Lower leg skin (tissue), 3 donors: ENCODE data around the gene ZFX.

Experiments used
- POLR2A ChIP-seq, 2 donors: fragments of 450-650 bp; IDR thresholded peaks; one replicate each; pipeline ENCODE4 v1.6.1; 2016 to 2017; ENCODE audit warnings: antibody characterized with exemption in 2 of 2, mild to moderate bottlenecking in 1 of 2, moderate library complexity in 1 of 2
- TF ChIP-seq, protein P1 (sequence below), 3 donors: fragments of 450-650 bp; IDR thresholded peaks; one replicate each; pipeline ENCODE4 v1.5.1; 2016; ENCODE audit warnings: antibody characterized with exemption in 3 of 3, mild to moderate bottlenecking in 3 of 3, moderate library complexity in 2 of 3

DNA sequence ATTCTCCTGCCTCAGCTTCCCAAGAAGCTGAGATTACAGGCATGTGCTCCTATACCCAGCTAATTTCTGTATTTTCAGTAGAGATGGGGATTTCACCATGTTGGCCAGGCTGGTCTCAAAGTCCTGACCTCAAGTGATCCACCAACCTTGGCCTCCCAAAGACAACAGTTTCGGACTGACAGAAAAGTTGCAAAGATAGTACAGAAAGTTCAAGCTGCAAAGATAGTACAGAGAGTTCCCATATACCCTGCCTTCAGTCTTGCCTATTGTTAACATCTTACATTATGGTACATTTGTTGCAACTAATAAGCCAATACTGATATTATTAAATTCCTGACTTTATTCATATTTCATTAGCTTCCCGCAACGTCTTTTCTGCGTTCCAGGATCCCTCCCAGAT, 98.5 kb downstream of the ZFX start:
- TF ChIP-seq, protein P1, sequence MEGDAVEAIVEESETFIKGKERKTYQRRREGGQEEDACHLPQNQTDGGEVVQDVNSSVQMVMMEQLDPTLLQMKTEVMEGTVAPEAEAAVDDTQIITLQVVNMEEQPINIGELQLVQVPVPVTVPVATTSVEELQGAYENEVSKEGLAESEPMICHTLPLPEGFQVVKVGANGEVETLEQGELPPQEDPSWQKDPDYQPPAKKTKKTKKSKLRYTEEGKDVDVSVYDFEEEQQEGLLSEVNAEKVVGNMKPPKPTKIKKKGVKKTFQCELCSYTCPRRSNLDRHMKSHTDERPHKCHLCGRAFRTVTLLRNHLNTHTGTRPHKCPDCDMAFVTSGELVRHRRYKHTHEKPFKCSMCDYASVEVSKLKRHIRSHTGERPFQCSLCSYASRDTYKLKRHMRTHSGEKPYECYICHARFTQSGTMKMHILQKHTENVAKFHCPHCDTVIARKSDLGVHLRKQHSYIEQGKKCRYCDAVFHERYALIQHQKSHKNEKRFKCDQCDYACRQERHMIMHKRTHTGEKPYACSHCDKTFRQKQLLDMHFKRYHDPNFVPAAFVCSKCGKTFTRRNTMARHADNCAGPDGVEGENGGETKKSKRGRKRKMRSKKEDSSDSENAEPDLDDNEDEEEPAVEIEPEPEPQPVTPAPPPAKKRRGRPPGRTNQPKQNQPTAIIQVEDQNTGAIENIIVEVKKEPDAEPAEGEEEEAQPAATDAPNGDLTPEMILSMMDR (IDR thresholded peaks at IDR 0.05) = no peak
- no peak for TF ChIP-seq POLR2A (IDR thresholded peaks at IDR 0.05)
